Measurements from ENCODE around the gene OPRL1. TPM values are rescaled to one million over a fixed set of nuclear protein-coding genes. Genes with fewer than 3 reads are reported as not detected.

OPRL1 gene
- polyA plus RNA-seq (2013), result 4.6 TPM

GRCh38 chr20:64080013-64080812, at the start of gene OPRL1:
Gene OPRL1 (plus strand): TSS chr20:64080082. CDS start chr20:64092721, 12,639 bp downstream.
- peak in 2 of 3 donors; percentile 45 to 58 for DNase-seq
- WGBS (ENCODE audit: insufficient coverage), result 3% methylated on average over 36 of the region's 62 CpGs
- H3K9me3 ChIP-seq (ENCODE audit: control extremely low read depth in 1 of 5, control insufficient read depth in 4 of 5, insufficient read depth in 2 of 5, low read depth in 1 of 5, low read length in 4 of 5), result no peaks in the 10 kb centered on the region
- peak within 1 kb of the TSS; percentile 33 to 81 for H3K27ac ChIP-seq (ENCODE audit: insufficient read depth in 1 of 2, low read depth in 1 of 2, low read length in 2 of 2, poor library complexity in 1 of 2, severe bottlenecking in 2 of 2)
- H3K27me3 ChIP-seq (replicated peaks in 2 of 5; ENCODE audit: control insufficient read depth in 4 of 5, insufficient read depth in 5 of 5, low read length in 4 of 5), result no peaks in the 10 kb centered on the region
- peak within 1 kb of the TSS; percentile 58 to 92 (median 79) for H3K4me3 ChIP-seq (ENCODE audit: control insufficient read depth in 1 of 7, extremely low read depth in 1 of 7, insufficient read depth in 4 of 7, low read depth in 2 of 7, low read length in 6 of 7)
- CTCF ChIA-PET, result interaction anchor here (0.7 to 19.6 kb wide), 7 partner anchors 11 to 100 kb away, joined by 4 to 178 read pairs (median 12); partner anchors contain the start of genes NPBWR2 and PRPF6
- H3K4me1 ChIP-seq (ENCODE audit: control extremely low read depth in 1 of 4, control insufficient read depth in 4 of 4, insufficient read depth in 4 of 4, low read length in 3 of 4), result peaks cover 0 to 89% (median 82%) of the 10 kb centered on the region in 4 experiments
- POLR2A ChIA-PET, result interaction anchor here (0.8 to 1.6 kb wide), 5 partner anchors 11 to 42 kb away, joined by 3 to 5 read pairs (median 3); partner anchors contain the start of gene TCEA2
- peaks cover 0 to 11% (median 3%) of the 10 kb centered on the region in 4 experiments for H3K36me3 ChIP-seq (ENCODE audit: control insufficient read depth in 4 of 4, insufficient read depth in 4 of 4, low read length in 3 of 4)

DNA sequence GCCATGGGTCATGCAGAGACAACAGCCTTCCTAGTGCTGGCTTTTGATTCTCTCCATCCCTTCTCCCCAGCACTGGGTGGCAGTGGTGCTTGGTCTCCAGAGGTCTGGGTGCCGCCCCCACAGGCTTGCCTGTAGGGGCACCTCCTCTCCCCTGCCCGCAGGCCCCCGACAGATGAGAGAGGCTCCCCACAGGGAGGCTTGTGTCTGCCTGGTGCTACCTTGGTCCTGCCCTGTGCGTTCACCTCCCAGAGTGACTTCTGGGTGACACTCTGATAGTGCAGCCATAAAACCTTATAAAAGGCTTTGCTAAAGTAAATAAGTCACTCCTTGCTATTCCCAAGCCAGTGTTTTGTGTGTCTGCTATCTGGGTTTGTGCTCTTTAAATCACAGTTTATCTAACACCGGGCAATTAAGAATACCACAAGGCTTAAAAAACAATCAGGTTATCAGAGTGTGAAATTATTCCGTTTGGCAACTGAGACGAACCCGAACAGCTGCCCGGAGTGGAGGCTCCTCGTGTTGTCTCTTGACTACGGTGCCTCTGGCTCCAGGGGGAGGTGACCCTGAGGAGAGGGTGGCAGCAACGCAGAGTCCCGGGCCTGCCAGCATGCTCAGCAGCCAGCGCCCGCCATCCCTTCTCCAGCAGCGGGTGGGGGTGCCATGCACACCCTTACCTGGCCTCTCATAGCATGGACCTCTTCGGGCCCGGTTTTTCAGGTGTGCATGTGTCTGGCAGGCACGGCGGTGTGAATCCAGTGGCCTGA, 49.3 kb upstream of the OPRL1 start:
- no peak for DNase-seq
- no peak overlapping the region for H3K27ac ChIP-seq (ENCODE audit: insufficient read depth in 1 of 2, low read depth in 1 of 2, low read length in 2 of 2, poor library complexity in 1 of 2, severe bottlenecking in 2 of 2)
- no peaks in the 10 kb centered on the region for H3K9me3 ChIP-seq (ENCODE audit: control extremely low read depth in 1 of 5, control insufficient read depth in 4 of 5, insufficient read depth in 2 of 5, low read depth in 1 of 5, low read length in 4 of 5)
- CTCF ChIA-PET, result interaction anchor here (1.0 to 1.2 kb wide), 2 partner anchors 9 to 22 kb away, joined by 3 to 5 read pairs; no protein-coding TSS in a partner anchor
- no peaks in the 10 kb centered on the region for H3K27me3 ChIP-seq (replicated peaks in 2 of 5; ENCODE audit: control insufficient read depth in 4 of 5, insufficient read depth in 5 of 5, low read length in 4 of 5)
- WGBS (ENCODE audit: insufficient coverage), result 96% methylated on average over 19 of the region's 20 CpGs
- POLR2A ChIA-PET, result no interaction called here
- H3K4me1 ChIP-seq (ENCODE audit: control extremely low read depth in 1 of 4, control insufficient read depth in 4 of 4, insufficient read depth in 4 of 4, low read length in 3 of 4), result peaks cover 0 to 3% (median 0%) of the 10 kb centered on the region in 4 experiments
- H3K36me3 ChIP-seq (ENCODE audit: control insufficient read depth in 4 of 4, insufficient read depth in 4 of 4, low read length in 3 of 4), result peaks cover 20 to 88% (median 76%) of the 10 kb centered on the region in 4 experiments
- H3K4me3 ChIP-seq (ENCODE audit: control insufficient read depth in 1 of 7, extremely low read depth in 1 of 7, insufficient read depth in 4 of 7, low read depth in 2 of 7, low read length in 6 of 7), result no peak overlapping the region

GRCh38 chr20:64031822-64032314, 48.0 kb upstream of the OPRL1 start:
- peaks cover 17 to 75% (median 71%) of the 10 kb centered on the region in 4 experiments for H3K36me3 ChIP-seq (ENCODE audit: control insufficient read depth in 4 of 4, insufficient read depth in 4 of 4, low read length in 3 of 4)
- POLR2A ChIA-PET, result no interaction called here

GRCh38 chr20:64032706-64033624, 46.9 kb upstream of the OPRL1 start:
- Histone ChIP-seq H3K9me3 (ENCODE audit: control extremely low read depth in 1 of 5, control insufficient read depth in 4 of 5, insufficient read depth in 2 of 5, low read depth in 1 of 5, low read length in 4 of 5) (no peaks in the 10 kb centered on the region), H3K27me3 (replicated peaks in 2 of 5; ENCODE audit: control insufficient read depth in 4 of 5, insufficient read depth in 5 of 5, low read length in 4 of 5) (peaks cover 0 to 7% (median 2%) of the 10 kb centered on the region in 5 experiments), H3K27ac (ENCODE audit: insufficient read depth in 1 of 2, low read depth in 1 of 2, low read length in 2 of 2, poor library complexity in 1 of 2, severe bottlenecking in 2 of 2) (no peak overlapping the region), H3K4me3 (ENCODE audit: control insufficient read depth in 1 of 7, extremely low read depth in 1 of 7, insufficient read depth in 4 of 7, low read depth in 2 of 7, low read length in 6 of 7) (no peak overlapping the region), H3K36me3 (ENCODE audit: control insufficient read depth in 4 of 4, insufficient read depth in 4 of 4, low read length in 3 of 4) (peaks cover 11 to 64% (median 60%) of the 10 kb centered on the region in 4 experiments), H3K4me1 (ENCODE audit: control extremely low read depth in 1 of 4, control insufficient read depth in 4 of 4, insufficient read depth in 4 of 4, low read length in 3 of 4) (peaks cover 0 to 25% (median 19%) of the 10 kb centered on the region in 4 experiments)
- POLR2A ChIA-PET, result no interaction called here
- DNase-seq, result no peak
- WGBS (ENCODE audit: insufficient coverage), result 96% methylated on average over 30 of the region's 31 CpGs
- CTCF ChIA-PET, result interaction anchor here (1.2 kb wide), 1 partner anchor 9 kb away, joined by 3 read pairs; no protein-coding TSS in a partner anchor

More at GRCh38 chr20:64031822-64032314, 48.0 kb upstream of the OPRL1 start:
- Histone ChIP-seq H3K4me3 (ENCODE audit: control insufficient read depth in 1 of 7, extremely low read depth in 1 of 7, insufficient read depth in 4 of 7, low read depth in 2 of 7, low read length in 6 of 7) (no peak overlapping the region), H3K27ac (ENCODE audit: insufficient read depth in 1 of 2, low read depth in 1 of 2, low read length in 2 of 2, poor library complexity in 1 of 2, severe bottlenecking in 2 of 2) (no peak overlapping the region), H3K4me1 (ENCODE audit: control extremely low read depth in 1 of 4, control insufficient read depth in 4 of 4, insufficient read depth in 4 of 4, low read length in 3 of 4) (peaks cover 0 to 16% (median 8%) of the 10 kb centered on the region in 4 experiments), H3K9me3 (ENCODE audit: control extremely low read depth in 1 of 5, control insufficient read depth in 4 of 5, insufficient read depth in 2 of 5, low read depth in 1 of 5, low read length in 4 of 5) (no peaks in the 10 kb centered on the region), H3K27me3 (replicated peaks in 2 of 5; ENCODE audit: control insufficient read depth in 4 of 5, insufficient read depth in 5 of 5, low read length in 4 of 5) (no peaks in the 10 kb centered on the region)
- CTCF ChIA-PET, result interaction anchor here (1.0 to 1.2 kb wide), 3 partner anchors 10 to 20 kb away, joined by 3 to 5 read pairs (median 3); no protein-coding TSS in a partner anchor
- DNase-seq, result no peak
- 98% methylated on average over 19 of the region's 19 CpGs for WGBS (ENCODE audit: insufficient coverage)

GRCh38 chr20:64033981-64034493, 45.8 kb upstream of the OPRL1 start:
- H3K36me3 ChIP-seq (ENCODE audit: control insufficient read depth in 4 of 4, insufficient read depth in 4 of 4, low read length in 3 of 4), result peaks cover 8 to 57% (median 51%) of the 10 kb centered on the region in 4 experiments
- DNase-seq, result no peak
- H3K4me1 ChIP-seq (ENCODE audit: control extremely low read depth in 1 of 4, control insufficient read depth in 4 of 4, insufficient read depth in 4 of 4, low read length in 3 of 4), result peaks cover 0 to 34% (median 28%) of the 10 kb centered on the region in 4 experiments
- H3K9me3 ChIP-seq (ENCODE audit: control extremely low read depth in 1 of 5, control insufficient read depth in 4 of 5, insufficient read depth in 2 of 5, low read depth in 1 of 5, low read length in 4 of 5), result no peaks in the 10 kb centered on the region
- ChIA-PET CTCF (interaction anchor here (0.7 kb wide), 1 partner anchor 10 kb away, joined by 4 read pairs; no protein-coding TSS in a partner anchor), POLR2A (no interaction called here)
- 95% methylated on average over 11 of the region's 11 CpGs for WGBS (ENCODE audit: insufficient coverage)
- H3K27ac ChIP-seq (ENCODE audit: insufficient read depth in 1 of 2, low read depth in 1 of 2, low read length in 2 of 2, poor library complexity in 1 of 2, severe bottlenecking in 2 of 2), result no peak overlapping the region
- H3K27me3 ChIP-seq (replicated peaks in 2 of 5; ENCODE audit: control insufficient read depth in 4 of 5, insufficient read depth in 5 of 5, low read length in 4 of 5), result peaks cover 0 to 8% (median 2%) of the 10 kb centered on the region in 5 experiments
- no peak overlapping the region for H3K4me3 ChIP-seq (ENCODE audit: control insufficient read depth in 1 of 7, extremely low read depth in 1 of 7, insufficient read depth in 4 of 7, low read depth in 2 of 7, low read length in 6 of 7)

All from common myeloid progenitor, CD34-positive (primary cell).